Measurements from ENCODE around the gene PILRA.
"Not testable (repeated sequence)": the region's sequence is repeated elsewhere in the genome, so short reads cannot be mapped to it uniquely, and the experiment has no call there.

The PILRA gene

DNA sequence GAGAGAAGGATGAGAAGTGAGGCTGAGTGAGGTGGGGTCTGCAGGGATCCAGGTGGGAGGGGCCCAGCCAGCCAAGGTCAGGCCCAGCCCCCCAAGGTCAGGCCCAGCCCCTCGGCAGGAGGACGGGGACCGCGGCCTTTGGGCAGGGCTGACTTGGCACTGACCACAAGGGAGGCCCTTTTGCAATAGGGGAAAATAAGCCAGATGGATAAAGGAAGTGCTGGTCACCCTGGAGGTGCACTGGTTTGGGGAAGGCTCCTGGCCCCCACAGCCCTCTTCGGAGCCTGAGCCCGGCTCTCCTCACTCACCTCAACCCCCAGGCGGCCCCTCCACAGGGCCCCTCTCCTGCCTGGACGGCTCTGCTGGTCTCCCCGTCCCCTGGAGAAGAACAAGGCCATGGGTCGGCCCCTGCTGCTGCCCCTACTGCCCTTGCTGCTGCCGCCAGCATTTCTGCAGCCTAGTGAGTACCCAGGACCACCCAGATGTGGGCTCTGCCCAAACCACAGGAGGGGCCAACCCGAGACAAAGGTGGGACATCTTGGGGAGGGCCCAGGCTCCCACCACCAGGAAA lies at the start of gene PILRA:
Gene PILRA, plus strand, starts transcription at position 227 of the 571 bp plus-strand sequence. Its CDS starts 170 bp downstream, at position 397.
- no peak for DNase-seq

DNA sequence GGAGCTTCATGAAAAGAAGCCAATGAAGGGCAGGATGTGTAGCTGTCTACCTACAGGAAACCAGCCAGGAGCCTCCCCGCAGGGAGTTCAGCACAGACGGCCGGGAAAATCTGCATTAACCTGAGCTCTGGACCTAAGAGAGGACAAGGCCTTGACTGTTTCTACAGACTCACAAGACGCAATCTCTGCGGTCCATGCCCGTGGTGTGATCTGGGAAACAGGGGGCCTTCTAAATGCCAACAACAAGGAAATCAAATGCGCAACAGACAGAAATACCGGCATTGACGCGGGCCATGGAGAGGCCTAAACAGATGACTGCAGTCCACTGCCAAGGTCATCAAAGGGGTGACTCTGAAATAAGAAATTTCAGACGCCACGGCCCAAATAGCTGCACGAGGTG lies 49.1 kb upstream of the PILRA start:
- not testable (repeated sequence) for DNase-seq

DNA sequence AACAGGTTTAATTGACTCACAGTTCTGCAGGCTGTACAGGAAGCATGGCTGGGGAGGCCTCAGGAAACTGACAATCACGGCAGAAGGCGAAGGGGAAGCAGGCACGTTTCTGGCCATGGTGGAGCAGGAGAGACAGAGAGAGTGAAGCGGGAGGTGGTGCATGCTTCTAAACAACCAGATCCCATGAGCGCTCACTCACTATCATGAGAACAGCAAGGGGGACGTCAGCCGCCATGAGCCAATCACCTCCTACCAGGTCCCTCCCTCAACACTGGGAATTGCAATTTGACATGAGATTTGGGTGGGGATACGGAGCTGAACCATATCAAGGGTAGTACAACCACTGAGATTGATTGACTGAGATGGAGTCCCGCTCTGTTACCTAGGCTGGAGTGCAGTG lies 47.6 kb upstream of the PILRA start:
- DNase-seq, result not testable (repeated sequence)

DNA sequence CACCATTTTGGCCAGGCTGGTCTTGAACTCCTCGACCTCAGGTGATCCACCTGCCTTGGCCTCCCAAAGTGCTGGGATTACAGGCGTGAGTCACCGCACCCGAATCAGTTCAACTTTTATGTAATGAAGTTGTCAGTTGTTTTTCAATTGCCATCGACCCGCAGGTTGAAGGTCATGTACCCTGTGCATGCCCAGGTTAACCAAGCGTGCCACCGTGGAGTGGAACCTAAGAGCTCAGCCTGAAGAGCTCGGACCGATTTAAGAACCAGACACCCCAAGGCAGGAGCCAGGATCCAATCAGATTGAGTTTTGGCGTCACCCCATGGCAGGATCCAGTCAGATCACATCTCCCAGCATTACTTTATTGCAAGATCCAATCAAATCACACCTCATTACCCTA lies 46.4 kb upstream of the PILRA start:
- not testable (repeated sequence) for DNase-seq

DNA sequence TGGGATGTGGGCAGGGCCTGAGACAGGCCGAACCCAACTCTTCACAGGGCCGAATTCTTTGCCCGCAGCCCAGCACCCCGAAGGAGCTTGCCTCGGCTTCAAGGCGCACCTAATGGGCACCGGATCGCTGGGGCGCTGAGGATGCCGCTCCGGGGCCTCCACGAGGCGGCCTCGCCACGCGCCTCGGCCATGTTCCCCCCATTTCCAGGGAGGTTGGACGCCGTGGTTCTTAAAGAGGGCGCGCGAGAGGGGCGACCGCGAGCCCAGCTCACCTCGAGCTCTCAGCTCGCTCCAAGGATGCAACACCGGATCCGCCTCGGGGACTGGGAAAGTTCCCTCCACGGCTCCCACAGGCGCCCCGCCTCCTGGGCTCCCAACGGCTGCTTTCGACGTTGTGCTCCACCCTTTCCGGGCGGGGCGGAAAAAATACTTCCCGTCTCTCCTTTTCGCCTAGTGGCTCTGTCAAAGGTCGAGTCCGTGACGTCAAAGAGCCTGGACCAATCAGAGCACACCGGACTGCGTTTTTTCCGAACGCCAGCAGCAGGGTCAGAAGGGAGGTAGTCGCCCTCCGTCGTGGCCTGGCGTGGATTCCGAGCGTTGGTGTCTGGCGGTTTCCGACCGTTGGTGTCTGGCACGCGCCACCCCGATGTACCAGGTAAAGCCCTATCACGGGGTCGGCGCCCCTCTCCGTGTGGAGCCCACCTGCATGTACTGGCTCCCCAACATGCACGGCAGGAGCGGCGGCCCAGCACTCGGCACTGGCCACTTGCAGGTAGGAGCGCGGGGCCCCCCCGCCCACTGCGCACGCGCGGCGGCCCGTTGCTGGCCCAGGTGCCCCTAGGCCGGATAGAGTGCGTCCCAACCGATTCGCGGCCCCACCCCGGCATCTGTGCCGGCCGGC lies 37.5 kb upstream of the PILRA start:
- DNase-seq, result peak; percentile 96

DNA sequence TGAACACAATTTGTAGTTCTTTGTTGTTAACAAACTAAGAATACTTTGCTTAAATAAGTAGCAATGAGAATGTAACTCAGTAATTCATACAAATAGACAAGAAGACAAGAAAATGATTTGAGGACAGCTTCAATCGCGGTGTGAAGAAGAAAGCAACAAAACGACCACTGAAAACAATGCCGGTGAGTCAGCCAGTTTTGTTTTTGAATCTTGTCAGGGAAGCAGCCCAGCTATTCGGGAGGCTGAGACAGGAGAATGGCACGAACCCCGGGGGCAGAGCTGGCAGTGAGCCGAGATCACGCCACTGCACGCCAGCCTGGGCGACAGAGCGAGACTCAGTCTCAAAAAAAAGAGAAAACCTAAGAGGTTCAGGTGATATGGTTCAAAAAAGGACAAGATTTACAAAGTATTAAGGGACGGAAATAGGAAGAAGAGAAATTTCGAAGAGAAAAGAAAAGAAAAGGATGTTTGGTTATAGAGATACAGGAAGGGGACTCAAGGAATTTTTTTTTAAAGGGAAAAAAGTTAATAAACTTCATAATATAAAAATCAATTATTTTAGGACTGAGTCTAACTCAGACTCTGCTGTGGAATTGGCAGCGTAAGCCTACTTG lies 35.1 kb upstream of the PILRA start:
- not testable (repeated sequence) for DNase-seq

DNA sequence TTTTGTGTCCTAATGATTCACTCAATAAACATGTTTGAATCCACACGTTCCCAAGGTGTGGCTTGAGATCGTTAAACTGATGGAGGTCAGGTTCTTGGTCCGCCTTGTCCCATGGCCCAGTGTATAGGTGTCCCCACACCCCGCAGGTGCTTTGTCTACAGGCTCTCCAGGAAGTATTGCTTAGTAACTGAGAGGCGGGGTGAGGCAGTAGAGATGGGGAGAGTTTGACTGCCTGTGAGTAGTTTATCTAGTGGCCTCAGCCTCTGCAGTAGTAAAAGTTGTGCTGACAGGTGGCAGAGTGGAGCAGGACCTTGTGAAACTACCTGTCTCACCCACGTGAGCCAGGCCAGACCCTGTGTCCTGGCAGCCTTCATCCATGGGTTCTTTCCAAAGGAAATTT lies 32.0 kb upstream of the PILRA start:
- DNase-seq, result not testable (repeated sequence)

DNA sequence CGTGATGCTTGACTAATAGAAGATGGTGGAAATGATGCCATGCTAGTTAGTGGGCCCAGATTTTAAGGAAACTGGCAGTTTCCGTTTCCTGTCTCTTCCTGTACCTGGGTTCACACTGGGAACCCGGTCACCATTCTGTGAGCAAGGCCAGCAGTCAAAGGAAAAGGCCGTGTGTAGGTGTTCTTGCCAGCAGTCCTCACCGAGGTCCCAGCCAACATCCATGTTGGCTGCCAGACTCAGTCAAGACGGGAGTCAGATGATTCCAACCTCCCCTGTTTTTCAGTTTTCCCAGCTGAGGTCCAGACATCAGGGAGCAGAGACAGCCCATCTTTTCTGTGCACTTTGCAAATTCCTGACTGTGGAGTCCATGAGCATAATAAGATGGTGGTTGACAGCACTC lies 30.5 kb upstream of the PILRA start:
- DNase-seq, result no peak

DNA sequence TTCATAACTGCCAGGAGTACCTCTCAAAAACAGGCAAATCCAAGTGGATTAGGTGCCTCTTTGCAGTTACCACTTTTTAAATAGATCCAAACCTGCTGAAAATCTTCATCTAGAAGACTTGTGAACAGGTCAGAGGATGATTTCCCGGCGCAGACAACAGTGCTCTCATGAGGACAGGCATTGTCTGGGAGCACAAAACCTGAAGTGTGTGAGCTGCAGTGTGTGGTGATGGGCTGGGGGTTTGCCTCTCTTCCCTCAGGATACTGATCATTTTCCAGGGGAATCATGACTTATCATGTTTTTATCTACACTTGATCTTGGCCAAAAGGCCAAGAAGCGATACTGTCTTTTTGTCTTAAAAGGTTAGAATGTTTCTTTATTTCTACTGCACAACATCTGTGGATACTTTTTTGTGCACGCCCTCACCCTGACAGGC lies 29.1 kb upstream of the PILRA start:
- not testable (repeated sequence) for DNase-seq

DNA sequence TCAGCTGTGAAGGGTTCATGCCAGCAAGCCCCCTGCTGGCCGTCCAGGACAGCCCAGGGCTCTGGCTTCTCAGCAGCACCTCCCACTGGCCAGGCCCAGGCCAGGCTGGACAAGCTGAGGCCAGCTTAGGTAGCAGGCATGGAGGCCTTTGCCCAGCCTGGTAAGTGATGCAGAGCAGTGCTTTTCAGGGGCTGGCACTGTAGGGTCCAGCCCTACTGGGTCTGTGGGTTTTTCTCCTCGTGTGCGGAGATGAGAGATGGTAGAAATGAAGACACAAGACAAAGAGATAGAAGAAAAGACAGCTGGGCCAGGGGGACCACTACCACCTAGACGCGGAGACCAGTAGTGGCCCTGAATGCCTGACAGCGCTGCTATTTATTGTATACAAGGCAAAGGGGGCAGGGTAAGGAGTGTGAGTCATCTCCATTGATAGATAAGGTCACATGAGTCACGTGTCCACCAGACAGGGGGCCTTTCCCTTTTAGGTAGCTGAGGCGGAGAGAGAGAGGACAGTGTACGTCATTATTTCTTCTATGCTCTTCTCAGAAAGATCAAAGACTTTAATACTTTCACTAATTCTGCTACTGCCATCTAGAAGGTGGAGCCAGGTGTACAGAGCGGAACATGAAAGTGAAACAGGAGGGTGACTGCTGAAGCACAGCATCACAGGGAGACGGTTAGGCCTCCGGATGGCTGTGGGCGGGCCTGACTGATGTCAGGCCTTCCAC lies 28.6 kb upstream of the PILRA start:
- peak; percentile 53 for DNase-seq

DNA sequence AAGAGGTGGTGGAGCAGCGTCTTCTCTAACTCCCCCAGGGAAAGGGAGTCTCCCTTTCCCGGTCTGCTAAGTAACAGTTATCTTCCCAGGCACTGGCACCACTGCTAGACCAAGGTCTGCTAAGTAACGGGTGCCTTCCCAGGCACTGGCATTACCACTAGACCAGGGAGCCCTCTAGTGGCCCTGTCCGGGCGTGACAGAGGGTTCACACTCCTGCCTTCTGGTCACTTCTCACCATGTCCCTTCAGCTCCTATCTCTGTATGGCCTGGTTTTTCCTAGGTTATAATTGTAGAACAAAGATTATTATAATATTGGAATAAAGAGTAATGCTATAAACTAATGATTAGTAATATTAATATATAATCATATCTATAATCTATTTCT lies 28.0 kb upstream of the PILRA start:
- DNase-seq, result peak; percentile 86

DNA sequence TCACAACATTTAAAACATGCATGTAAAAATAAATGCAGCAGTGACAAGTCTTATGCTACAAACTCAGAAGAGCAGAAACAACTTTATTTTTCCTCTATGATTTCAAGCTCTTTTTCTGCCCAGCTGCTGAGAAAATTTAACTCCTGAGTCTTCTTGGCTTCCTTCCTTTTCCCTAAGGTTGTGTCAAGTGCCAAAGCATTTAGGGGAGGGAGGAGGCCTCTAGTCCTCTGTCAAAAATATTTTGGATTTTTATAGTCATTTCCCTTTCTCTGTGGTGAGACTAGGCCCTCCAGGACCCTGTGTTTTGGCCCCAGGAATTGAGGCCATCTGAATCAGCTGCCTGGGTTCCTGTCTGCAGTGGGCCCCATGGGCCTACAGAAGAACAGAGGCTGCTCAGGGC lies 26.4 kb upstream of the PILRA start:
- no peak for DNase-seq

DNA sequence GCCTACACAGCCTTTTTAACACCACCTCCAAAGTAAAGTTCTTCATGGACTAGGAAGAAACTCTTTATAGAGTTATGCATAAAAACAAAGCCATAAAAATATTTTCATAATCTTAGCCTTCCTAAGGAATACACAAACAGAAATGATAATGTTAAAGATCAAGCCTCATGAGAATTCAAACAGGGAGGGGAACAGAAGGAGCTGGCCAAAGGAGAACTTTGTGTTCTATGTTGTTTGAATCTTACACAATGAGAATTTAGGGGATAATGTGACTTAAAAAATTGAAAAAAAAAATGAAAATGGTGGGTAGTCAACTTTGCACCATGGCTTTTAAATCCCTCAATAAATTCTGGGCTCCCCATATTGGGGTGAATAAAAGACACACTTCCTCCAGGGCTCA lies 24.5 kb upstream of the PILRA start:
- DNase-seq, result no peak

DNA sequence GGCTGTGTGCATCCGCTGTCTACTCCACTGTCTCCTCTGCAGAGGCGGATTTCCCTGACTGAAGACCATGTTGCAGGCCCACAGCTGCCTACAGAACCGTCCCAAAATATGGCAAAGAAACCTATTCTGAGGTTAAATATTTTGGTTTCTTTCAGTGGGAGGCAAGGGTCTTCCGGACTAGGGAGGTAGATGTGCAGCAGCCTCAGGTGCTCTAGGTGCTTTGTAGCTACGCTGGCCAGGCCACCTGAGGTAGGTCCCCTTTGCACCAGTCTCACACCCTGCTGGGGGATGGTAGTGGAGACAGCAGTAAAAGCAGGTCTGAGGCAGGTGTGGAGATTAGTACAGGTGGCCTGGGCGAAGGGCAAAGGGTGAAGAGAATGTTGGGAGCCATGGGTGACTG lies 23.5 kb upstream of the PILRA start:
- no peak for DNase-seq

DNA sequence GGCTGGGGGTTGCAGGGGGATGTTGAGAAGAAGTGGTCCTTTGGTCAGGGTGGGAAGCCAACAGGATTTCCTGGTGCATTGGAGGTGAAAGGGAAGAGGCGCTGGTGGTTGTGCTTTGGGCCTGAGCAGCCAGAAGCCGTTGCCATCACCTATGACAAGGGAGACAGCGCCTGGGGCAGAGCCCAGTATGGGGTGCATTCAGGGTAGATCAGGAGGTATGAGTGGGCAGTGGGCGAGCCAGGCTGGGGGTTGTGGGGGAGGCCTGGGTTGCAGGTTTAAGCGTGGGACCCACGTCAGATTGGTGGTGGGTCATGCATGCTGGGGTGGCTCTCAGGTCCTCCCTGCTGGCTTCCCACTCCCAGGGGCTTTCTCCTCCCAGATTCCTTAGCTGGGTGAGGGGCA lies 21.6 kb upstream of the PILRA start:
- no peak for DNase-seq

DNA sequence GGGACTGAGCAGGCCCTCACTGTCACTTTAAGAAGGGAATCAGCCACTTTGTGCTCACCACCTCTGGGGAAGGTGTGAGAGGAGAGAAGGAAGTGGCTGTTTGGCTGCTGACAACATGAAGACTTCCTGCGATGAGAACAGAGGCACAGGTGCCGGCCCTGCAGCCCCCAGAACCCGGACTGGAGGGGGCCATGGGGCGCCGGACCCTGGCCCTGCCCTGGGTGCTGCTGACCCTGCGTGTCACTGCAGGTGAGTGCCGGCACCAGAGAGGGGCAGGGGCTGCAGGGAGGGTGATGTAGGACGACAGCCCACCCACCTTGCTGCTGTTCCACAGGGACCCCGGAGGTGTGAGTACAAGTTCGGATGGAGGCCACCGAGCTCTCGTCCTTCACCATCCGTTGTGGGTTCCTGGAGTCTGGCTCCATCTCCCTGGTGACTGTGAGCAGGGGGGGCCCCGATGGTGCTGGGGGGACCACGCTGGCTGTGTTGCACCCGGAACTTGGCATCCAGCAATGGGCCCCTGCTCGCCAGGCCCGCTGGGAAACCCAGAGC lies 21.0 kb upstream of the PILRA start:
- not testable (repeated sequence) for DNase-seq

DNA sequence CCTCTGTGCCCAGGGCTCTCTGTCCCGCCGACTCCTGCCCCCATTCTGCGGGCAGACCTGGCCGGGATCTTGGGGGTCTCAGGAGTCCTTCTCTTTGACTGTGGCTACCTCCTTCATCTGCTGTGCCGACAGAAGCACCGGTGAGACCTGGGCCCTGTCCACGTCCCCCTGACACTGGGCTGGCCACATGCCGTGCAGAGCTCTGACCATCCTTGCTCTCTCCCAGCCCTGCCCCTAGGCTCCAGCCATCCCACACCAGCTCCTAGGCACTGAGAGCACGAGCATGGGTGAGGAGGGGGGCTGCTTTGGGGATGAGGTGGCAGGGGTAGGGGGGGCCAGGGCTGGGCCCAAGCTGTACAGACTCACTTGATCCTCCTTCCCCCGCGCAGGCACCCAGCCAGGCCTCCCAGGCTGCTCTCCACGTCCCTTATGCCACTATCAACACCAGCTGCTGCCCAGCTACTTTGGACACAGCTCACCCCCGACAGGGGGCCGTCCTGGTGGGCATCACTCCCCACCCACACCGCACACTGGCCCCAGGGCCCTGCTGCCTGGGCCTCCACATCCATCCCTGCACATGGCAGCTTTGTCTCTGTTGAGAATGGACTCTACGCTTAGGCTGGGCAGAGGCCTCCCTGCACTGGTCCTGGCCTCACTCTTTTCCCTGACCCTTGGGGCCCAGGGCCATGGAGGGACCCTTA lies 20.2 kb upstream of the PILRA start:
- no peak for DNase-seq

DNA sequence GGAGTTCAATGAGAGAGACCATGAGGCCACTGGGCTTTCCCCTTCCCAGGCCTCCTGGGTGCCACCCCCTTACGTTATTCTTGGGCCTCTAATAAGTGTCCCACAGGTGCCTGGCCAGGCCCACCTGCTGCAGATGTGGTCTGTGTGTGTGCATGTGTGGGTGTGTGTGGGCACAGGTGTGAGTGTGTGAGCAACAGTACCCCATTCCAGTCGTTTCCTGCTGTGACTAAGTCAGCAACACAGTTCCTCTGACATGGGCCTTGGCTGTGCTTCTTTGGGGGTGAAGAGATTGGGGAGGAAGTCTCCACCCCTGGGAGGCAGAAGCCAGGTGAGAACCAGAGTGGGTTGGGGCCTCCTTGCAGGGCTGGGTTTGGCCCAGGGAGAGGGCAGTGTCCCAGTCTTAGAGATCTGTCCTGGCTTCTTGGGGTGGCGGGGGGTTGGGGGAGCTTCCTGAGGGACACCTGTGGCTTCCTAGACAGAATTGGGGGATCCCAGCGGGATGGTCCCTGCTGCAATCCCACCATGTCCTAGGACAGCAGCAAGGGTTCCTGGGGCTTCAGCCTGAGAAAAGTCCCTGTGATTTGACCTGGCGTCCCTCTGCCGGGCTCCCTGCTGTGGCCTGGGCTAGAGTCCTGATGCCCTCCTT lies 19.5 kb upstream of the PILRA start:
- DNase-seq, result no peak

DNA sequence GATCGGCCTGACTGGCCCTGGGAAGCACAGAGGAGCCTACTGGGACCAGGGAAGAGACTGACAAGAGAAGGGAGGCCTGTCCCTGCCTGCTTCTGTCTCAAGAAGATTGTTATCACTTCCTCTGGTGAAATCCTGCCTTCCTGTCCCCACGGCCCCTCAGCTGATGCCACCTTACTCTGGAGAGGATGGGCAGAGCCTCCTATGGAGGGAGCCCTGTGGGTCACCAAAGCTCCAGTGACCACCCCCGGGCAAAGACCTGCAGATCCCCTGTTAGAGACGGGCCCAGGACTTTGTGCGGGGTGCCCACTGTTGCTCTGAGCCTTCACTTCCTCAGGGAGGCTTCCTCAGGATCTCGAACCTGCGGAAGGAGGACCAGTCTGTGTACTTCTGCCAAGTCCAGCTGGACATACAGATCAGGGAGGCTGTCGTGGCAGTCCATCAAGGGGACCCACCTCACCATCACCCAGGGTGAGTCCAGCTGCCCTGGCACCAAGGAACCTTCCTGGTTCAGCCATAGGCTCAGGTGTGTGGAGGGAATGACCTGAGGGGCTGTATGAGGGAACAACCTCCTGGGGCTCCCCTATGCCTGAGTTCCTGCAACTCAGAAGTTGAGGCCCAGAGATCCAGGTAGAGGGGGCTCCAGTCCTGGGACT lies 16.7 kb upstream of the PILRA start:
- no peak for DNase-seq

DNA sequence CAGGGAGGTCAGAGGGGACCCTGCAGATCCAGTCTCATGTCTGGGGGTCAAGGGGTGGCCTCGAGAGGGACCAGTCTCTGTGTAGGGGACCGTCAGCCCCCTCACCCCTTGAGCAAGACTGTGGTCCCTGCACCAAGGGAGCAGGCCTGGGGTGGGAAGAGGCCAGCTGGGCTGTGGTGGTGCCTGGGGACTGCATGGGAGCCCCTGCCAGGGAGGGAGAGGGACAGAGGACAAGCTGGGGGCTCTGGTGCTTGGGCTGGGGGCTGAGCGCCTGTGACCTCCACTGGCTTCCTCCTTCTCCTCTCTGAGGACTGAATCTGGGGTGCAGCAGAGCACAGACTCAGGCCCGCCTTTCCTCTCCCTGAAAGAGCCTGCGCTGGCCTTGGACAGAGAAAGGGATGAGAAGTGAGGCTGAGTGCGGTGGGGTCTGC lies 16.1 kb upstream of the PILRA start:
- no peak for DNase-seq

Data from NCI-H82 (cell line).